H1 (cell line): ENCODE data around the gene ANAPC2. TPM values are rescaled to one million over a fixed set of nuclear protein-coding genes. Genes with fewer than 3 reads are reported as not detected.

Experiments
- CTCF ChIA-PET: fragments of 300-600 bp; sonication (Branson Sonifier 250); formaldehyde crosslinking; loops from one replicate; lab custom pipeline; 2021; ENCODE audit not compliant: partially characterized antibody; lab: Charles Lee
- POLR2A ChIA-PET: fragments of 300-600 bp; sonication (Branson Sonifier 250); formaldehyde crosslinking; loops from one replicate; lab custom pipeline; 2021; ENCODE audit warnings: inconsistent platforms; ENCODE audit not compliant: partially characterized antibody; lab: Charles Lee
- DNase-seq, 2 experiments: peaks; one replicate each; pipeline versions ENCODE4 v3.0.0 to v3.0.0-alpha.2; 2010 to 2022; ENCODE audit warnings: low spot score in 2 of 2, low read depth in 1 of 2, mixed read lengths in 1 of 2
- FAIRE-seq: peaks from 2 replicates; lab custom pipeline; 2011; peaks lifted over from hg19 to GRCh38; lab: Jason Lieb, UNC
- H2AFZ ChIP-seq: 2 replicates; pipeline ENCODE4 v1.8.1; 2012; ENCODE audit warnings: low read length, inconsistent platforms
- H2AK5ac ChIP-seq: 2 replicates; pipeline ENCODE4 v1.6.1; 2013; ENCODE audit warnings: low read depth, low read length
- H2BK120ac ChIP-seq: replicated peaks from 2 replicates; pipeline ENCODE3; 2013; ENCODE audit warnings: low read depth, low read length, inconsistent platforms
- H2BK12ac ChIP-seq: 2 replicates; pipeline ENCODE4 v1.6.1; 2013; ENCODE audit warnings: low read depth, low read length
- H2BK15ac ChIP-seq: 2 replicates; pipeline ENCODE4 v1.6.1; 2013; ENCODE audit warnings: low read length
- H2BK20ac ChIP-seq: 2 replicates; pipeline ENCODE4 v1.6.1; 2013; ENCODE audit warnings: low read length
- H2BK5ac ChIP-seq: 2 replicates; pipeline ENCODE4 v1.6.1; 2013; ENCODE audit warnings: low read depth, low read length
- H3K14ac ChIP-seq: 2 replicates; pipeline ENCODE4 v1.6.1; 2013; ENCODE audit warnings: inconsistent platforms; ENCODE audit not compliant: insufficient read length
- H3K18ac ChIP-seq: 2 replicates; pipeline ENCODE4 v1.6.1; 2013; ENCODE audit warnings: low read length; ENCODE audit errors: extremely low read depth
- H3K23ac ChIP-seq: 2 replicates; pipeline ENCODE4 v1.6.1; 2013; ENCODE audit warnings: inconsistent platforms; ENCODE audit not compliant: insufficient read length
- H3K23me2 ChIP-seq: 2 replicates; pipeline ENCODE4 v1.6.1; 2013; ENCODE audit warnings: low read depth, low read length
- H3K27ac ChIP-seq: 2 replicates; pipeline ENCODE4 v1.6.1; 2011; ENCODE audit warnings: low read depth, low read length, inconsistent platforms
- H3K27me3 ChIP-seq, 4 experiments: replicated peaks in 1 of 4; 1 replicate in 1 of 4; 2 replicates in 3 of 4; pipeline versions ENCODE4 v1.6.1 to v1.8.1; 2011 to 2013; ENCODE audit warnings: low read length in 3 of 4, mild to moderate bottlenecking in 3 of 4, inconsistent platforms in 2 of 4, mixed read lengths in 2 of 4, moderate library complexity in 1 of 4; ENCODE audit not compliant: control insufficient read depth in 3 of 4, insufficient read depth in 3 of 4; ENCODE audit errors: extremely low read depth in 1 of 4
- H3K36me3 ChIP-seq, 4 experiments: 2 replicates each; pipeline versions ENCODE4 v1.6.1 to v1.8.1; 2011 to 2013; ENCODE audit warnings: mild to moderate bottlenecking in 4 of 4, low read length in 3 of 4, moderate library complexity in 2 of 4, control low read depth in 1 of 4, inconsistent platforms in 1 of 4; ENCODE audit not compliant: insufficient read depth in 4 of 4, control insufficient read depth in 2 of 4
- H3K4ac ChIP-seq: replicated peaks from 2 replicates; pipeline ENCODE3; 2013; ENCODE audit warnings: low read length, low read depth, mixed read lengths, inconsistent platforms; ENCODE audit not compliant: insufficient read length
- H3K4me1 ChIP-seq, 4 experiments: replicated peaks in 1 of 4; 1 replicate in 1 of 4; 2 replicates in 3 of 4; pipeline versions ENCODE4 v1.6.1 to v1.8.1; 2011 to 2013; ENCODE audit warnings: low read length in 3 of 4, inconsistent platforms in 2 of 4, mixed read lengths in 1 of 4; ENCODE audit not compliant: insufficient read depth in 4 of 4, control insufficient read depth in 3 of 4
- H3K4me2 ChIP-seq, 2 experiments: 2 replicates each; pipeline versions ENCODE4 v1.6.1 to v1.8.1; 2011 to 2013; ENCODE audit warnings: low read depth in 2 of 2, low read length in 2 of 2, control low read depth in 1 of 2, inconsistent platforms in 1 of 2, mild to moderate bottlenecking in 1 of 2; ENCODE audit not compliant: insufficient read depth in 1 of 2
- H3K4me3 ChIP-seq, 4 experiments: fragments of 200-600, 300-600 bp in 1 of 4; sonication (generic), shearing (Covaris generic), sonication (Bioruptor Twin) in 1 of 4; 2 replicates each; pipeline versions ENCODE4 v1.5.1 to v1.8.1; 2011 to 2016; ENCODE audit warnings: low read length in 4 of 4, low read depth in 3 of 4, control low read depth in 2 of 4, inconsistent platforms in 2 of 4, mild to moderate bottlenecking in 2 of 4, mixed read lengths in 1 of 4, moderate library complexity in 1 of 4; ENCODE audit not compliant: insufficient read depth in 2 of 4; ENCODE audit errors: extremely low read depth in 1 of 4
- H3K56ac ChIP-seq: replicated peaks from 2 replicates; pipeline ENCODE3; 2013; ENCODE audit warnings: low read depth, mild to moderate bottlenecking, mixed read lengths, low read length, inconsistent platforms; ENCODE audit not compliant: insufficient read length
- H3K79me1 ChIP-seq: 2 replicates; pipeline ENCODE4 v1.6.1; 2013; ENCODE audit warnings: low read depth, low read length, control low read depth
- H3K79me2 ChIP-seq, 2 experiments: 2 replicates each; pipeline versions ENCODE4 v1.6.1 to v1.8.1; 2012 to 2013; ENCODE audit warnings: low read length in 2 of 2, mild to moderate bottlenecking in 2 of 2, inconsistent platforms in 1 of 2; ENCODE audit not compliant: insufficient read depth in 2 of 2, control insufficient read depth in 1 of 2
- H3K9ac ChIP-seq, 4 experiments: replicated peaks in 1 of 4; 1 replicate in 1 of 4; 2 replicates in 3 of 4; pipeline versions ENCODE4 v1.6.1 to v1.8.1; 2011 to 2013; ENCODE audit warnings: low read depth in 3 of 4, low read length in 3 of 4, control low read depth in 2 of 4, mild to moderate bottlenecking in 2 of 4, moderate library complexity in 2 of 4, inconsistent platforms in 1 of 4; ENCODE audit errors: extremely low read depth in 1 of 4
- H3K9me3 ChIP-seq, 2 experiments: 2 replicates each; pipeline versions ENCODE4 v1.6.1 to v1.8.1; 2012 to 2013; ENCODE audit warnings: mild to moderate bottlenecking in 2 of 2, moderate library complexity in 2 of 2, control low read depth in 1 of 2, inconsistent platforms in 1 of 2, low read depth in 1 of 2, low read length in 1 of 2, mixed read lengths in 1 of 2; ENCODE audit not compliant: insufficient read depth in 2 of 2
- H4K20me1 ChIP-seq, 2 experiments: replicated peaks in 1 of 2; 2 replicates each; pipeline versions ENCODE3 to v1.8.1; 2011 to 2013; ENCODE audit warnings: inconsistent platforms in 2 of 2, low read length in 2 of 2, mild to moderate bottlenecking in 1 of 2; ENCODE audit not compliant: insufficient read depth in 2 of 2, control insufficient read depth in 1 of 2
- H4K5ac ChIP-seq: 2 replicates; pipeline ENCODE4 v1.6.1; 2013; ENCODE audit warnings: low read length, low read depth, mixed read lengths, inconsistent platforms; ENCODE audit not compliant: insufficient read length
- H4K8ac ChIP-seq: 2 replicates; pipeline ENCODE4 v1.8.0; 2013; ENCODE audit warnings: mild to moderate bottlenecking, moderate library complexity, low read length, inconsistent platforms; ENCODE audit not compliant: insufficient read depth; ENCODE audit errors: extremely low read depth
- H4K91ac ChIP-seq: replicated peaks from 2 replicates; pipeline ENCODE3; 2013; ENCODE audit warnings: low read length, mixed read lengths, inconsistent platforms; ENCODE audit not compliant: insufficient read length
- JUND ChIP-seq: IDR thresholded peaks from 2 replicates; pipeline ENCODE4 v1.6.1; 2011; ENCODE audit warnings: mild to moderate bottlenecking, improper control_type of control experiment, low read length
- SAP30 ChIP-seq: fragments of 300-600 bp; sonication (generic); IDR thresholded peaks from 2 replicates; pipeline ENCODE4 v1.7.1; 2012; ENCODE audit warnings: low read length, moderate library complexity, mild to moderate bottlenecking, inconsistent platforms; ENCODE audit not compliant: insufficient read depth, insufficient replicate concordance
- SP4 ChIP-seq: IDR thresholded peaks from 2 replicates; pipeline ENCODE4 v1.6.1; 2012; ENCODE audit warnings: low read length, inconsistent platforms
- WGBS, 2 experiments: shearing (Covaris generic) in 1 of 2; methylation state at CpG; one replicate each; pipeline versions ENCODE4 v1.1.6 to v1.1.7; 2013 to 2015; ENCODE audit warnings: low lambda C conversion rate in 2 of 2, mixed read lengths in 2 of 2, inconsistent platforms in 1 of 2, low coverage in 1 of 2, missing lambda C conversion rate in 1 of 2; ENCODE audit not compliant: insufficient replicate concordance in 2 of 2, insufficient coverage in 1 of 2, insufficient read length in 1 of 2; ENCODE audit errors: extremely low coverage in 1 of 2, missing lambda C conversion rate in 1 of 2; 5-methylcytosine and 5-hydroxymethylcytosine counted together
- polyA plus RNA-seq, 7 experiments: library from polyadenylated mRNA; depleted of rRNA in 3 of 7; stranded (reverse) in 5 of 7; unstranded in 2 of 7; fragments of >200 nt in 5 of 7; fragments of 200-250 nt in 2 of 7; gene quantifications; 1 replicate in 5 of 7; 2 replicates in 1 of 7; 4 replicates in 1 of 7; pipeline versions ENCODE4 v1.2.1 to v1.2.3, GENCODE V29; 2011 to 2013; ENCODE audit warnings: missing spikeins in 2 of 7, mixed read lengths in 2 of 7
- total RNA-seq: library from RNA; stranded (reverse); fragmentation: NEBNext Ultra II Directional; extraction: Animal tissue kit (Norgen Biotek cat#: 25700); gene quantifications from 2 replicates; pipeline ENCODE4 v1.2.1, GENCODE V29; 2021

The ANAPC2 gene
- total and polyA plus RNA-seq, 2 of the 8 experiments (the other 6 are each of a cell fraction or from before 2014, with no cell fraction given): 30.2 to 37.7 TPM

- Histone ChIP-seq H3K27me3 (no peaks in the 10 kb centered on the region), H2BK20ac (no peak overlapping the region), H3K4ac (no peak overlapping the region), H3K23me2 (peaks cover 7% of the 10 kb centered on the region; the same call in 1 of the 2 replicates), H3K9me3 (no peaks in the 10 kb centered on the region), H2AK5ac (no peak overlapping the region), H2BK15ac (no peak overlapping the region), H4K5ac (no peak overlapping the region), H3K4me3 (peak overlapping the region; percentile 41 to 67 (median 52); a peak in 7 of 8 replicates), H4K91ac (no peak overlapping the region), H3K79me1 (peaks cover 29% of the 10 kb centered on the region), H2BK120ac (no peak overlapping the region), H3K4me2 (peak overlapping the region; percentile 70 to 76), H2BK5ac (no peak overlapping the region), H4K8ac (peak overlapping the region; percentile 35; the same call in 1 of the 2 replicates), H3K14ac (no peak overlapping the region), H3K36me3 (no peaks in the 10 kb centered on the region), H3K56ac (no peak overlapping the region), H3K23ac (no peak overlapping the region), H2AFZ (no peak overlapping the region), H3K79me2 (peaks cover 0 to 42% of the 10 kb centered on the region in 2 experiments; a peak in 3 of 4 replicates), H4K20me1 (peaks cover 5 to 30% of the 10 kb centered on the region in 2 experiments), H3K27ac (no peak overlapping the region), H3K4me1 (peaks cover 6 to 33% (median 18%) of the 10 kb centered on the region in 4 experiments), H3K9ac (no peak overlapping the region), H2BK12ac (no peak overlapping the region), H3K18ac (no peak overlapping the region)
- ChIA-PET POLR2A (interaction anchor here (0.7 to 2.2 kb wide), 12 partner anchors 10 to 471 kb away, joined by 3 to 21 read pairs (median 4); partner anchors contain the start of genes ANAPC2, RNF208, SSNA1 and TUBB4B), CTCF (interaction anchor here (1.0 to 14.0 kb wide), 4 partner anchors 9 to 29 kb away, joined by 3 to 204 read pairs (median 10); partner anchors contain the start of genes CYSRT1, RNF208, RNF224 and SLC34A3)
- FAIRE-seq: no peak
- DNase-seq: peak in 1 of 2 experiments; percentile 58
- 46% methylated on average over 22 of the region's 51 CpGs; no CpG with 5 or more reads in 1 of the 2 experiments for WGBS, 2 experiments
- TF ChIP-seq SAP30 (no peak), JUND (no peak), SP4 (no peak)
Measured at GRCh38 chr9:137199411-137200121, 11.2 kb upstream of the ANAPC2 start.
